Measurements from ENCODE around the gene C1QTNF8. TPM values are rescaled to one million over a fixed set of nuclear protein-coding genes. Genes with fewer than 3 reads are reported as not detected.

Gene C1QTNF8, protein sequence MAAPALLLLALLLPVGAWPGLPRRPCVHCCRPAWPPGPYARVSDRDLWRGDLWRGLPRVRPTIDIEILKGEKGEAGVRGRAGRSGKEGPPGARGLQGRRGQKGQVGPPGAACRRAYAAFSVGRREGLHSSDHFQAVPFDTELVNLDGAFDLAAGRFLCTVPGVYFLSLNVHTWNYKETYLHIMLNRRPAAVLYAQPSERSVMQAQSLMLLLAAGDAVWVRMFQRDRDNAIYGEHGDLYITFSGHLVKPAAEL
- total RNA-seq (2021) (not detected in 2 replicates), Bru-seq, nascent RNA (not detected), BruChase-seq, experiment 1, labeled RNA remaining after a 2-hour chase (not detected), BruChase-seq, experiment 2, labeled RNA remaining after a 6-hour chase (not detected)
- long read RNA-seq, result 0 reads

GRCh38 chr16:1096169-1097082 lies at the start of gene C1QTNF8:
Gene C1QTNF8, minus strand, starts transcription at chr16:1096244. Its CDS starts 1,322 bp downstream, at chr16:1094922.
- no peaks in the 10 kb centered on the region for H3K4me1 ChIP-seq (replicated peaks; ENCODE audit: insufficient read depth)
- H3K27me3 ChIP-seq (ENCODE audit: insufficient read depth, low read depth), result peaks cover 44% of the 10 kb centered on the region
- no peaks in the 10 kb centered on the region for H3F3A ChIP-seq (ENCODE audit: insufficient read depth, low read depth)
- no peaks in the 10 kb centered on the region for H3K9me3 ChIP-seq (ENCODE audit: insufficient read depth, low read depth)
- intact Hi-C loops (cut with micrococcal nuclease; ENCODE audit: unreplicated experiment), result no loop called here
- no peaks in the 10 kb centered on the region for H3K9me2 ChIP-seq (ENCODE audit: insufficient read depth)
- no peak for DNase-seq
- no peaks in the 10 kb centered on the region for H3K79me2 ChIP-seq (ENCODE audit: low read depth)
- H3K4me3 ChIP-seq, result no peak within 1 kb of the TSS
- no peaks in the 10 kb centered on the region; the same call in 1 of the 2 replicates for H4K20me1 ChIP-seq (ENCODE audit: insufficient read depth)
- ChIA-PET POLR2A (ENCODE audit: unreplicated experiment) (no interaction called here), CTCF (no interaction called here)
- no peak within 1 kb of the TSS for H3K4me2 ChIP-seq
- BruUV-seq (replicated peaks), result no TSS peak
- no peaks in the 10 kb centered on the region for H3K36me3 ChIP-seq (ENCODE audit: low read depth)
- H2AFZ ChIP-seq, result no peak within 1 kb of the TSS
- TF ChIP-seq, protein P1, sequence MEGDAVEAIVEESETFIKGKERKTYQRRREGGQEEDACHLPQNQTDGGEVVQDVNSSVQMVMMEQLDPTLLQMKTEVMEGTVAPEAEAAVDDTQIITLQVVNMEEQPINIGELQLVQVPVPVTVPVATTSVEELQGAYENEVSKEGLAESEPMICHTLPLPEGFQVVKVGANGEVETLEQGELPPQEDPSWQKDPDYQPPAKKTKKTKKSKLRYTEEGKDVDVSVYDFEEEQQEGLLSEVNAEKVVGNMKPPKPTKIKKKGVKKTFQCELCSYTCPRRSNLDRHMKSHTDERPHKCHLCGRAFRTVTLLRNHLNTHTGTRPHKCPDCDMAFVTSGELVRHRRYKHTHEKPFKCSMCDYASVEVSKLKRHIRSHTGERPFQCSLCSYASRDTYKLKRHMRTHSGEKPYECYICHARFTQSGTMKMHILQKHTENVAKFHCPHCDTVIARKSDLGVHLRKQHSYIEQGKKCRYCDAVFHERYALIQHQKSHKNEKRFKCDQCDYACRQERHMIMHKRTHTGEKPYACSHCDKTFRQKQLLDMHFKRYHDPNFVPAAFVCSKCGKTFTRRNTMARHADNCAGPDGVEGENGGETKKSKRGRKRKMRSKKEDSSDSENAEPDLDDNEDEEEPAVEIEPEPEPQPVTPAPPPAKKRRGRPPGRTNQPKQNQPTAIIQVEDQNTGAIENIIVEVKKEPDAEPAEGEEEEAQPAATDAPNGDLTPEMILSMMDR (conservative IDR thresholded peaks at IDR 0.05), result no peak
- no peak for TF ChIP-seq EZH2 (IDR thresholded peaks at IDR 0.05; ENCODE audit: low read depth)
- no peak within 1 kb of the TSS for H3K27ac ChIP-seq

DNA sequence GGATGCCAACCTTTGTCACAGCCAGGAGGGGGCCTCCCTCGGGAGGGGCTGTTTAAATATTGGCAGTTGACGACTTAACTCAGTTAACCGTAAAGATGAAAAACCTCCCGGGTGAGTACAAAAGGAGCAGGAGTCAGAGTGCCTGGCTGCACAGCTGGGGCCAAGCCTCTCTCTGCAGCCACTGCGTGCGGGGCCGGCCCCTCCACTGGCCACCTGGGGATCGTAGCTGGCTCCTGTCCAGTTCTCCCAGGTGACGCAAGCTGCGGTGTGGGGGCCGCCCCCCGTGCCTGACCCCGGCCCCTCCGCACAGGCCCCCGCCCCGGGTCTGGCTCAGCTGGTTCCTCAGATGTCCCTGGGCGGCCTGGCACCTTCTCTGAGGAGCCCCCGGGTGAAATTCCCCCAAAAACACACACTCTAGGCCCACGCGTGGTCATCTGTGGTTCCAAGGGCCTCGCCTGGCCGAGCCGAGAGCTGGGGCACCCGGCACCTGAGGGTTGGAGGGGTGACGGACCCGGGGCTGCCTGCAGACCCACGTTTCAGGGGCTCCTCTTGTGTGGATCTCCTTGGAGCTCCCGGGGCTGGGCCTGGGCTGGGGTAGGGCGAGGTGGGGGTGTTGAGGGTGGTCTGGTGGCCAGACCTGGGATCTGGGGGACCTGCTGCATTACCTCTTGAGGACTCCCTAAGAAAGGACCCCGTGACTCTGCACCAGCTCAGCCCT lies 49.5 kb upstream of the C1QTNF8 start:
- no peak for DNase-seq
- no peaks in the 10 kb centered on the region for H3F3A ChIP-seq (ENCODE audit: insufficient read depth, low read depth)
- no peaks in the 10 kb centered on the region for H3K79me2 ChIP-seq (ENCODE audit: low read depth)
- no peaks in the 10 kb centered on the region for H3K36me3 ChIP-seq (ENCODE audit: low read depth)
- TF ChIP-seq, protein P1 (conservative IDR thresholded peaks at IDR 0.05), result no peak
- TF ChIP-seq EZH2 (IDR thresholded peaks at IDR 0.05; ENCODE audit: low read depth), result no peak
- intact Hi-C loops (cut with micrococcal nuclease; ENCODE audit: unreplicated experiment), result no loop called here
- H3K4me1 ChIP-seq (replicated peaks; ENCODE audit: insufficient read depth), result no peaks in the 10 kb centered on the region
- H3K4me2 ChIP-seq, result no peak overlapping the region
- no peaks in the 10 kb centered on the region for H4K20me1 ChIP-seq (ENCODE audit: insufficient read depth)
- BruUV-seq (replicated peaks), result no TSS peak
- no peak overlapping the region for H3K4me3 ChIP-seq
- ChIA-PET CTCF (no interaction called here), POLR2A (ENCODE audit: unreplicated experiment) (no interaction called here)
- H2AFZ ChIP-seq, result no peak overlapping the region
- H3K27ac ChIP-seq, result no peak overlapping the region
- H3K9me2 ChIP-seq (ENCODE audit: insufficient read depth), result no peaks in the 10 kb centered on the region
- H3K27me3 ChIP-seq (ENCODE audit: insufficient read depth, low read depth), result peaks cover 68% of the 10 kb centered on the region
- H3K9me3 ChIP-seq (ENCODE audit: insufficient read depth, low read depth), result no peaks in the 10 kb centered on the region

Data from PC-9 (cell line).